Hepatocyte (in vitro differentiated cells): Measurements from ENCODE around the gene DDX10. TPM values are rescaled to one million over a fixed set of nuclear protein-coding genes. Genes with fewer than 3 reads are reported as not detected.

Experiments
- DNase-seq: peaks from one replicate; pipeline ENCODE4 v3.0.0-alpha.2; 2016; ENCODE audit warnings: low spot score
- H2AFZ ChIP-seq: fragments of 200-600 bp; sonication (generic); 2 replicates; pipeline ENCODE4 v1.6.0; 2016; ENCODE audit warnings: antibody characterized with exemption, mild to moderate bottlenecking
- H3K27ac ChIP-seq: fragments of 200-600 bp; sonication (generic); 2 replicates; pipeline ENCODE4 v1.5.1; 2016; ENCODE audit warnings: mild to moderate bottlenecking
- H3K27me3 ChIP-seq: fragments of 200-600 bp; sonication (generic); 2 replicates; pipeline ENCODE4 v1.6.1; 2016
- H3K36me3 ChIP-seq: fragments of 200-600 bp; sonication (generic); replicated peaks from 2 replicates; pipeline ENCODE4 v1.5.1; 2016; ENCODE audit warnings: low read depth; ENCODE audit not compliant: insufficient read depth
- H3K4me1 ChIP-seq: fragments of 200-600 bp; sonication (generic); 2 replicates; pipeline ENCODE4 v1.5.1; 2016; ENCODE audit warnings: mild to moderate bottlenecking, moderate library complexity; ENCODE audit not compliant: insufficient read depth
- H3K4me2 ChIP-seq: fragments of 200-600 bp; sonication (generic); 2 replicates; pipeline ENCODE4 v1.6.0; 2016
- H3K4me3 ChIP-seq: fragments of 200-600 bp; sonication (generic); 2 replicates; pipeline ENCODE4 v1.5.1; 2016; ENCODE audit warnings: mild to moderate bottlenecking
- H3K79me2 ChIP-seq: fragments of 200-600 bp; sonication (generic); 2 replicates; pipeline ENCODE4 v1.6.0; 2017; ENCODE audit warnings: mild to moderate bottlenecking
- H3K9me2 ChIP-seq: fragments of 200-600 bp; sonication (generic); replicated peaks from 2 replicates; pipeline ENCODE4 v1.6.0; 2017; ENCODE audit warnings: mild to moderate bottlenecking; ENCODE audit not compliant: insufficient read depth
- H3K9me3 ChIP-seq: fragments of 200-600 bp; sonication (generic); 2 replicates; pipeline ENCODE4 v1.5.1; 2016; ENCODE audit warnings: low read depth, mild to moderate bottlenecking
- H4K20me1 ChIP-seq: fragments of 200-600 bp; sonication (generic); 2 replicates; pipeline ENCODE4 v1.6.0; 2016; ENCODE audit warnings: mild to moderate bottlenecking; ENCODE audit not compliant: insufficient read depth, poor library complexity, severe bottlenecking
- EZH2 ChIP-seq: fragments of 200-600 bp; sonication (generic); IDR thresholded peaks from 2 replicates; pipeline ENCODE4 v1.6.1; 2016; ENCODE audit warnings: antibody characterized with exemption, mild to moderate bottlenecking, borderline replicate concordance
- EZH2phosphoT487 ChIP-seq: fragments of 200-600 bp; sonication (generic); IDR thresholded peaks from one replicate; pipeline ENCODE4 v1.6.1; 2018; ENCODE audit warnings: antibody characterized with exemption, mild to moderate bottlenecking, low read depth, moderate library complexity; ENCODE audit not compliant: unreplicated experiment, severe bottlenecking
- WGBS: methylation state at CpG from one replicate; pipeline ENCODE4 v1.1.6; 2016; ENCODE audit warnings: low lambda C conversion rate; ENCODE audit errors: missing lambda C conversion rate; 5-methylcytosine and 5-hydroxymethylcytosine counted together
- polyA plus RNA-seq: library from polyadenylated mRNA; unstranded; fragments of >200 nt; fragmentation: Nextera tagmentation; extraction: Ambion mirVana; gene quantifications from 2 replicates; pipeline ENCODE4 v1.2.1, GENCODE V29; 2016
- total RNA-seq: library from RNA; depleted of rRNA; stranded (reverse); fragments of >200 nt; gene quantifications from 2 replicates; pipeline ENCODE4 v1.2.3, GENCODE V29; 2014
- TF ChIP-seq, protein P1 (sequence below): fragments of 200-600 bp; sonication (generic); IDR thresholded peaks from 2 replicates; pipeline ENCODE4 v1.5.1; 2016; ENCODE audit warnings: antibody characterized with exemption, mild to moderate bottlenecking; ENCODE audit not compliant: poor library complexity

The DDX10 gene
- total and polyA plus RNA-seq, 2 experiments from 2014 or later: 9.6 to 13.9 TPM

DNA sequence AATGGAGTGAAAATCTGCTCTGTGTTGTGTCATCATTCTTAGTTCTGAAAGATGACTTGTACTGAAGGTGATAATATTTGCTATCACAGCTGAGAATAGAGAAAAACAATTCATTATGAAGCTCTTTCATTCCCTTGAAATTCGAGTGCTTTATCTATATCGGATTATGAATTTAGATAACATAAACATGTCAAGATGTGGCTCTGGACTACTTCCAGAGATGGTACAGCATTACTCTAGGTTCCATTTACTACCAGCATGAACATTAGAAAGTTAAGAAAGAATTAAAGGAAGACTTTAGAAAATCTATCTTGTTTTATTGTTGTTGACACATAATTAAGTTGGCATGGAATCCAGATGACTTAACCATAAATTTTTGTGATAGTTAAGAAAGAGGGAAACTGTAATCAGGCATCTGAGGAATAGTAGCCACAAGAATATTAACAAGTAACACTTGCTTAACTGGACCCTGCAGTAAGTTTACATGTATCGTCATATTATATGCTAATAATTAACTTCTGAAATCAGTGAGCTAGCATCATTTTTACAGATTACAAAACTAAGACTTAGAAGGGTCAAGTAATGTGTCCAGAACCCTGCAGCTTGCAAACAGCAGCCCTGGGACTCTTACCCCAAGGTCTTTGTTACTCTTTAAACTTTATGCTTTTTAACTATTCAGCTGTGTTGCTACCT, 182.6 kb downstream of the DDX10 start:
- Histone ChIP-seq H3K4me2 (no peak overlapping the region), H4K20me1 (no peaks in the 10 kb centered on the region), H3K79me2 (no peaks in the 10 kb centered on the region), H3K27ac (no peak overlapping the region), H3K9me3 (no peaks in the 10 kb centered on the region), H3K4me1 (no peaks in the 10 kb centered on the region), H3K27me3 (no peaks in the 10 kb centered on the region), H3K9me2 (no peaks in the 10 kb centered on the region), H2AFZ (no peak overlapping the region), H3K36me3 (no peaks in the 10 kb centered on the region), H3K4me3 (no peak overlapping the region)
- DNase-seq: no peak
- WGBS: 42% methylated on average over 3 of the region's 3 CpGs
- TF ChIP-seq, protein P1, sequence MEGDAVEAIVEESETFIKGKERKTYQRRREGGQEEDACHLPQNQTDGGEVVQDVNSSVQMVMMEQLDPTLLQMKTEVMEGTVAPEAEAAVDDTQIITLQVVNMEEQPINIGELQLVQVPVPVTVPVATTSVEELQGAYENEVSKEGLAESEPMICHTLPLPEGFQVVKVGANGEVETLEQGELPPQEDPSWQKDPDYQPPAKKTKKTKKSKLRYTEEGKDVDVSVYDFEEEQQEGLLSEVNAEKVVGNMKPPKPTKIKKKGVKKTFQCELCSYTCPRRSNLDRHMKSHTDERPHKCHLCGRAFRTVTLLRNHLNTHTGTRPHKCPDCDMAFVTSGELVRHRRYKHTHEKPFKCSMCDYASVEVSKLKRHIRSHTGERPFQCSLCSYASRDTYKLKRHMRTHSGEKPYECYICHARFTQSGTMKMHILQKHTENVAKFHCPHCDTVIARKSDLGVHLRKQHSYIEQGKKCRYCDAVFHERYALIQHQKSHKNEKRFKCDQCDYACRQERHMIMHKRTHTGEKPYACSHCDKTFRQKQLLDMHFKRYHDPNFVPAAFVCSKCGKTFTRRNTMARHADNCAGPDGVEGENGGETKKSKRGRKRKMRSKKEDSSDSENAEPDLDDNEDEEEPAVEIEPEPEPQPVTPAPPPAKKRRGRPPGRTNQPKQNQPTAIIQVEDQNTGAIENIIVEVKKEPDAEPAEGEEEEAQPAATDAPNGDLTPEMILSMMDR: no peak
- TF ChIP-seq EZH2phosphoT487 (no peak), EZH2 (no peak)

DNA sequence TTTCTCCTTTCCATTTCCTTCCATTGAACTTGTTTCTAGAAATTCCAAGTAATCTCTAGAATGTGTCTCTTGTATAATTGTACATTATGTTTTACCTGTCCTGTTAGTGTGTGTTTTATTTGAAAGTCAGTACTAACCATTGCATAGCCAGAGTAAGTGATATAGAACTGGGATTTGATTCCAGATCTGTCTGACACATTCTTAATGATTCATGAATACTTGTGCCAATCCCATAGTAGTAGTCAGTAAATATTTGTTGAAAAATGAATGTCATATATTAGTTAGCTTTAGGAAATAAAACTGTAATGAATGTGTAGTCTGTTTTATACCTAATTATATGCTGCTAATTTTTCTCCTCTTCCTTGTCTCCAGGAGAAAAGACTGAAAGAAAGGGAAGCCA, 186.9 kb downstream of the DDX10 start:
- Histone ChIP-seq H3K27me3 (no peaks in the 10 kb centered on the region), H4K20me1 (no peaks in the 10 kb centered on the region), H3K79me2 (no peaks in the 10 kb centered on the region), H3K4me2 (no peak overlapping the region), H3K4me3 (no peak overlapping the region), H3K36me3 (no peaks in the 10 kb centered on the region), H3K9me3 (no peaks in the 10 kb centered on the region), H3K27ac (no peak overlapping the region), H3K9me2 (no peaks in the 10 kb centered on the region), H2AFZ (no peak overlapping the region), H3K4me1 (peaks cover 9% of the 10 kb centered on the region)
- DNase-seq: no peak
- no peak for TF ChIP-seq EZH2
- TF ChIP-seq EZH2phosphoT487: no peak
- TF ChIP-seq, protein P1: no peak

DNA sequence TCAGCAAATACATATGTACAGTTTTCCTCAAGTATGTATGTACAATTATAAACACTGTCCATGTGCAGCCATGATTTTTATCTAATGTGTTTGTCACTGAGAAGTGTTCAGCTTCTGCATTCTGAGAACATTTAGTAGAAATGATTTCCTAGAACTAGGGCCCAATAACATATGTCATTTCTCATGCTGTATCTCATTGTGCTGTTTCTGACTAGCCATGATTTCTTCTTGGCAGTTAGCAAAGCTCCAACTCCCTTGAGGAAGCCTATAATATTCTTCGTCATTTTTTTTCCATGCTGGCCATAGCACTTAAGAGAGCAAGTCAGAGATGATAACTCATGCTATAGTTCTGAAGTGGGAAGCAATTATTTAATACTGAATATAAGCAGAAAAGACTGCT, 187.8 kb downstream of the DDX10 start:
- Histone ChIP-seq H4K20me1 (no peaks in the 10 kb centered on the region), H3K9me3 (no peaks in the 10 kb centered on the region), H3K4me3 (no peak overlapping the region), H2AFZ (no peak overlapping the region), H3K4me1 (peaks cover 9% of the 10 kb centered on the region), H3K79me2 (no peaks in the 10 kb centered on the region), H3K27ac (no peak overlapping the region), H3K36me3 (no peaks in the 10 kb centered on the region), H3K27me3 (no peaks in the 10 kb centered on the region), H3K4me2 (no peak overlapping the region), H3K9me2 (no peaks in the 10 kb centered on the region)
- TF ChIP-seq EZH2 (no peak), EZH2phosphoT487 (no peak)
- TF ChIP-seq, protein P1: no peak
- DNase-seq: no peak
- WGBS: 80% methylated on average over 1 of the region's 1 CpG
